RPMI8226 (cell line): Measurements from ENCODE around the gene FOXP2.
"Not testable (repeated sequence)": the region's sequence is repeated elsewhere in the genome, so short reads cannot be mapped to it uniquely, and the experiment has no call there.

Experiments
- DNase-seq: peaks from one replicate; pipeline ENCODE4 v3.0.0-alpha.2; 2015

Gene FOXP2

GRCh38 chr7:114504586-114504985 lies 90.0 kb downstream of the FOXP2 start:
- no peak for DNase-seq

- no peak for DNase-seq
Measured at GRCh38 chr7:114507381-114507780, 92.8 kb downstream of the FOXP2 start.

GRCh38 chr7:114508086-114508485 lies 93.5 kb downstream of the FOXP2 start:
- DNase-seq: no peak

GRCh38 chr7:114510824-114511223 lies 96.2 kb downstream of the FOXP2 start:
- DNase-seq: not testable (repeated sequence)

- DNase-seq: no peak
Measured at GRCh38 chr7:114519240-114519639, 104.6 kb downstream of the FOXP2 start.

- no peak for DNase-seq
Measured at GRCh38 chr7:114522081-114522480, 107.5 kb downstream of the FOXP2 start.

- no peak for DNase-seq
Measured at GRCh38 chr7:114527589-114527988, 113.0 kb downstream of the FOXP2 start.

GRCh38 chr7:114530057-114530611 lies 115.5 kb downstream of the FOXP2 start:
- no peak for DNase-seq

GRCh38 chr7:114531326-114531725 lies 116.7 kb downstream of the FOXP2 start:
- DNase-seq: no peak

- DNase-seq: peak; percentile 5
Measured at GRCh38 chr7:114533131-114533530, 118.5 kb downstream of the FOXP2 start.

- no peak for DNase-seq
Measured at GRCh38 chr7:114534953-114535352, 120.3 kb downstream of the FOXP2 start.

- peak; percentile 5 for DNase-seq
Measured at GRCh38 chr7:114539575-114539974, 125.0 kb downstream of the FOXP2 start.

GRCh38 chr7:114540291-114540690 lies 125.7 kb downstream of the FOXP2 start:
- no peak for DNase-seq

GRCh38 chr7:114547346-114547745 lies 132.7 kb downstream of the FOXP2 start:
- DNase-seq: not testable (repeated sequence)

GRCh38 chr7:114548081-114548980 lies 133.7 kb downstream of the FOXP2 start:
- DNase-seq: no peak

- DNase-seq: peak; percentile 15
Measured at GRCh38 chr7:114554781-114555537, 140.3 kb downstream of the FOXP2 start.

- DNase-seq: no peak
Measured at GRCh38 chr7:114567416-114567815, 152.8 kb downstream of the FOXP2 start.

- DNase-seq: no peak
Measured at GRCh38 chr7:114569220-114569619, 154.6 kb downstream of the FOXP2 start.

- no peak for DNase-seq
Measured at GRCh38 chr7:114574384-114574783, 159.8 kb downstream of the FOXP2 start.

GRCh38 chr7:114575098-114575497 lies 160.5 kb downstream of the FOXP2 start:
- no peak for DNase-seq

GRCh38 chr7:114580963-114581362 lies 166.3 kb downstream of the FOXP2 start:
- DNase-seq: not testable (repeated sequence)

- DNase-seq: no peak
Measured at GRCh38 chr7:114588506-114588905, 173.9 kb downstream of the FOXP2 start.

- no peak for DNase-seq
Measured at GRCh38 chr7:114589436-114589835, 174.8 kb downstream of the FOXP2 start.

- DNase-seq: no peak
Measured at GRCh38 chr7:114590298-114590697, 175.7 kb downstream of the FOXP2 start.
